Activated B cell treated with CpG ODN at 0.5 μM for 24 hours (primary cell): Measurements from ENCODE around the gene OR10AG1. TPM values are rescaled to one million over a fixed set of nuclear protein-coding genes. Genes with fewer than 3 reads are reported as not detected.

Experiments
- ATAC-seq: fragments of 200-7000 bp; cut with Tn5 transposase; one replicate; pipeline ENCODE4 v1.10.0; 2021; ENCODE audit warnings: low read depth, mild to moderate bottlenecking, moderate library complexity
- CTCF ChIA-PET: fragments of 350-600 bp; sonication (Branson Sonifier 250); formaldehyde crosslinking; loops from one replicate; lab custom pipeline; 2021; ENCODE audit warnings: antibody characterized with exemption; lab: Charles Lee
- POLR2A ChIA-PET: fragments of 350-600 bp; sonication (Branson Sonifier 250); formaldehyde crosslinking; loops from one replicate; lab custom pipeline; 2021; ENCODE audit warnings: antibody characterized with exemption; lab: Charles Lee
- DNase-seq: peaks from one replicate; pipeline ENCODE4 v3.0.0; 2022
- H3K27ac Mint-ChIP-seq: one replicate; pipeline ENCODE4 v1.8.0; 2020; ENCODE audit warnings: mixed read lengths
- H3K27me3 Mint-ChIP-seq: one replicate; pipeline ENCODE4 v1.8.0; 2021; ENCODE audit warnings: mixed read lengths
- H3K36me3 Mint-ChIP-seq: one replicate; pipeline ENCODE4 v1.8.0; 2021; ENCODE audit warnings: low read depth, mixed read lengths
- H3K4me1 Mint-ChIP-seq: one replicate; pipeline ENCODE4 v1.8.0; 2021; ENCODE audit warnings: mixed read lengths
- H3K4me3 Mint-ChIP-seq: one replicate; pipeline ENCODE4 v1.8.0; 2020; ENCODE audit warnings: mild to moderate bottlenecking, mixed read lengths
- H3K9me3 Mint-ChIP-seq: one replicate; pipeline ENCODE4 v1.8.0; 2020; ENCODE audit warnings: mixed read lengths
- intact Hi-C: fragments of 100-400 bp; cut with micrococcal nuclease; formaldehyde crosslinking; loops from one replicate; pipeline ENCODE4 v1.15.1; 2024
- total RNA-seq: library from RNA; stranded (reverse); gene quantifications from 2 replicates; pipeline ENCODE4 v1.2.3, GENCODE V29; 2022
- TF ChIP-seq, protein P1 (sequence below): fragments of 200-600 bp; IDR thresholded peaks from one replicate; pipeline ENCODE4 v1.8.0; 2022; ENCODE audit warnings: antibody characterized with exemption, mild to moderate bottlenecking

The OR10AG1 gene, protein sequence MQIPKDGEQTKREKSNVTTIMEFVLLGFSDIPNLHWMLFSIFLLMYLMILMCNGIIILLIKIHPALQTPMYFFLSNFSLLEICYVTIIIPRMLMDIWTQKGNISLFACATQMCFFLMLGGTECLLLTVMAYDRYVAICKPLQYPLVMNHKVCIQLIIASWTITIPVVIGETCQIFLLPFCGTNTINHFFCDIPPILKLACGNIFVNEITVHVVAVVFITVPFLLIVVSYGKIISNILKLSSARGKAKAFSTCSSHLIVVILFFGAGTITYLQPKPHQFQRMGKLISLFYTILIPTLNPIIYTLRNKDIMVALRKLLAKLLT
- total RNA-seq = not detected in 2 replicates

- ChIA-PET CTCF (no interaction called here), POLR2A (no interaction called here)
- H3K9me3 Mint-ChIP-seq = peaks cover 7% of the 10 kb centered on the region
- no peaks in the 10 kb centered on the region for H3K4me1 Mint-ChIP-seq
- H3K27me3 Mint-ChIP-seq = no peaks in the 10 kb centered on the region
- intact Hi-C loops = no loop called here
- no peaks in the 10 kb centered on the region for H3K36me3 Mint-ChIP-seq
- H3K4me3 Mint-ChIP-seq = no peak within 1 kb of the TSS
- TF ChIP-seq, protein P1, sequence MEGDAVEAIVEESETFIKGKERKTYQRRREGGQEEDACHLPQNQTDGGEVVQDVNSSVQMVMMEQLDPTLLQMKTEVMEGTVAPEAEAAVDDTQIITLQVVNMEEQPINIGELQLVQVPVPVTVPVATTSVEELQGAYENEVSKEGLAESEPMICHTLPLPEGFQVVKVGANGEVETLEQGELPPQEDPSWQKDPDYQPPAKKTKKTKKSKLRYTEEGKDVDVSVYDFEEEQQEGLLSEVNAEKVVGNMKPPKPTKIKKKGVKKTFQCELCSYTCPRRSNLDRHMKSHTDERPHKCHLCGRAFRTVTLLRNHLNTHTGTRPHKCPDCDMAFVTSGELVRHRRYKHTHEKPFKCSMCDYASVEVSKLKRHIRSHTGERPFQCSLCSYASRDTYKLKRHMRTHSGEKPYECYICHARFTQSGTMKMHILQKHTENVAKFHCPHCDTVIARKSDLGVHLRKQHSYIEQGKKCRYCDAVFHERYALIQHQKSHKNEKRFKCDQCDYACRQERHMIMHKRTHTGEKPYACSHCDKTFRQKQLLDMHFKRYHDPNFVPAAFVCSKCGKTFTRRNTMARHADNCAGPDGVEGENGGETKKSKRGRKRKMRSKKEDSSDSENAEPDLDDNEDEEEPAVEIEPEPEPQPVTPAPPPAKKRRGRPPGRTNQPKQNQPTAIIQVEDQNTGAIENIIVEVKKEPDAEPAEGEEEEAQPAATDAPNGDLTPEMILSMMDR = no peak
- ATAC-seq (no peak), DNase-seq (no peak)
- H3K27ac Mint-ChIP-seq = no peak within 1 kb of the TSS
Measured at GRCh38 chr11:55969845-55970244, at the start of gene OR10AG1. Gene OR10AG1, minus strand, starts transcription at chr11:55969945. Its CDS starts 38 bp downstream, at chr11:55969907.

- no peaks in the 10 kb centered on the region for H3K27me3 Mint-ChIP-seq
- H3K4me3 Mint-ChIP-seq = no peak overlapping the region
- no peaks in the 10 kb centered on the region for H3K4me1 Mint-ChIP-seq
- no peak for ATAC-seq
- intact Hi-C loops = no loop called here
- DNase-seq = no peak
- ChIA-PET POLR2A (no interaction called here), CTCF (no interaction called here)
- H3K27ac Mint-ChIP-seq = no peak overlapping the region
- H3K36me3 Mint-ChIP-seq = no peaks in the 10 kb centered on the region
- TF ChIP-seq, protein P1 = no peak
- H3K9me3 Mint-ChIP-seq = peaks cover 6% of the 10 kb centered on the region
Measured at GRCh38 chr11:56013805-56014204, 44.1 kb upstream of the OR10AG1 start.

DNA sequence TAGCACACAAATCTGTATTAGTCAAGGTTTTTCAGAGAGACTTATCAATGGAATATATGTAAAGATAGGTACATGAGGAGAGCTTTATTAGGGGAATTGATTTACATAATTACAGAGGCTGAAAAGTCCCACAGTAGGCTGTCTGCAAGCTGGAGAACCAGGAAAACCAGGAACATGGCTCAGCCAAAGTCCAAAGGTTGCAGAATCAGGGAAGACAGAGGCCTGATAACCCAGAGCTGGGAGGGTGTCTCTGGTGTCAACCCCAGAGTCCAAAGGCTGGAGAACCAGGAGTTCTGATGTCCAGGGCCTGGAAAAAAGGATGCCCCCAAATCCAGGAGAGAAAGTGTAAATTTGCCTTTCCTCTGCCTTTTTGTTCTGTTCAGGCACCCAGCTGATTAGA is 41.0 kb upstream of the OR10AG1 start:
- no peaks in the 10 kb centered on the region for H3K36me3 Mint-ChIP-seq
- no peak overlapping the region for H3K27ac Mint-ChIP-seq
- DNase-seq = no peak
- H3K4me3 Mint-ChIP-seq = no peak overlapping the region
- CTCF ChIA-PET = no interaction called here
- no peaks in the 10 kb centered on the region for H3K4me1 Mint-ChIP-seq
- POLR2A ChIA-PET = no interaction called here
- peaks cover 6% of the 10 kb centered on the region for H3K9me3 Mint-ChIP-seq
- no peak for ATAC-seq
- intact Hi-C loops = no loop called here
- H3K27me3 Mint-ChIP-seq = no peaks in the 10 kb centered on the region
- TF ChIP-seq, protein P1 = no peak

DNA sequence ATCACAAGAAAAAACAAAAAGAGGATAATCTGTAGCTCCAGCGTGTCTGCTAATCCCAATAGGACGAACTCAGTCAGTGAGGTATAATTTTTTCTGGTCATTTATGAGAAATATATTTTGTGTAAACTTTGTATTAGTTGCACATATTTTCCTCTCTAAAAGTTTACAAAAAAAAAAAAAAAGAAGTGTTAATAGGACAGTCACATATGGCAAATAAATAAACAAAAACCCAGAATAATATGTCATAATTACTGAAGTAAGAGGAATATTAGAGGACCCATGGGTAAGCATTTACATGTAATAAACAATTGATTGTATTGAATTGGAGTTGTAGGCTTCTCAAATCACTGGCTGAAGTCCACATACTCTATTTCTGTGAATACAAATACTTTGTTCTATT is 24.8 kb upstream of the OR10AG1 start, which contains the start of gene OR5F1:
Gene OR5F1, minus strand, starts transcription at position 101 of the 400 bp plus-strand sequence. Its CDS starts 0 bp downstream, at position 101.
- Mint-ChIP-seq H3K36me3 (no peaks in the 10 kb centered on the region), H3K4me3 (no peak within 1 kb of the TSS), H3K27me3 (no peaks in the 10 kb centered on the region), H3K4me1 (no peaks in the 10 kb centered on the region), H3K27ac (no peak within 1 kb of the TSS), H3K9me3 (peaks cover 9% of the 10 kb centered on the region)
- no peak for ATAC-seq
- intact Hi-C loops = no loop called here
- TF ChIP-seq, protein P1 = no peak
- POLR2A ChIA-PET = no interaction called here
- DNase-seq = no peak
- CTCF ChIA-PET = no interaction called here

DNA sequence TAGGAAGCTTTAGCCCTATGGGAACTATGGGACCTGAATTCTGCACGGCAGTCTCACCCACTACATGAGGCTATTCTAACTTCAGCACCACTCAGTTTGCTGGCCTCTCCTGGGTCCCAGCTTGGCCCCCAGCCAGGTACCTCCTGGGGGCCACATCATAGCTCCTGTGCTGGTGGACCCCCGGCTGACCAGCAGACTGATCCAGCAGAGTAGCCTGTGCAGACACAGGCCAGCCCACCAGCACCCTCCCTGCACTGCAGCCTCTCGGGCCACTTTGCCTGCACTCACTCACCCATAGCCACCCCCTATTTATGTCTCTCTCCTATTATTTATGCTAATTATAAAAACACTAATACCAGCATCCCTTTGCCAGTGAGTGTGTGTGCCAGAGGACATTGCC is 1.2 kb upstream of the OR10AG1 start:
- Mint-ChIP-seq H3K4me3 (no peak overlapping the region), H3K27ac (no peak overlapping the region), H3K9me3 (peaks cover 7% of the 10 kb centered on the region), H3K36me3 (no peaks in the 10 kb centered on the region), H3K4me1 (no peaks in the 10 kb centered on the region), H3K27me3 (no peaks in the 10 kb centered on the region)
- POLR2A ChIA-PET = no interaction called here
- CTCF ChIA-PET = no interaction called here
- TF ChIP-seq, protein P1 = no peak
- intact Hi-C loops = no loop called here
- no peak for ATAC-seq
- DNase-seq = no peak
